ENCODE results near the gene AAK1. TPM values are rescaled to one million over a fixed set of nuclear protein-coding genes. Genes with fewer than 3 reads are reported as not detected.

AAK1 gene
- total and polyA plus RNA-seq, 10 of the 15 experiments (the other 5 are each of a cell fraction or from before 2014, with no cell fraction given) = 2.9 to 41.4 (median 17.5) TPM

DNA sequence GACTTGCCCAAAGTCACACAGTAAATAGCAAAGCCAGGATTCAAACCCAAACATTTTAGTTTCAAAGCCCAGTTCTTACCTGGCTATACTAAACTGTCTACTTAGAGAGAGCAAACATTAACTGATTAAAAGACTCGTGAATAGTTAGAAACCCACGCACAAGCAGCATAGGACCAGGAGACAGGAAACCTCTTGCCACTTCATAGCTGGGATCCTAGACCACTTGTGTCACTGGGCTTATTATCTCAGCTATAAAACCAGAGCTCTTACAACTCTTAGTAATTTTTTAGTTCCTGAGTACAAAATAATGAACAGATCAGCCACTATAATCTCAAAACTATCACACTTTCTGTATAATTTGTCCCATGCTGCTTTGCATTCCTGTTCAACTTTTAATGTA, 2.4 kb upstream of the AAK1 start:
- ChIA-PET POLR2A (interaction anchor here (0.8 to 3.1 kb wide), 7 partner anchors 33 to 258 kb away, joined by 3 to 12 read pairs (median 5); partner anchors contain the start of gene NFU1), SMC1A (ENCODE audit: uncharacterized antibody, unreplicated experiment) (interaction anchor here (0.9 to 4.5 kb wide), 19 partner anchors 12 to 265 kb away, joined by 3 to 25 read pairs (median 7); no protein-coding TSS in a partner anchor), RAD21 (ENCODE audit: unreplicated experiment) (interaction anchor here (0.7 to 4.5 kb wide), 15 partner anchors 9 to 423 kb away, joined by 3 to 28 read pairs (median 4); no protein-coding TSS in a partner anchor), CTCF (interaction anchor here (0.5 to 4.3 kb wide), 12 partner anchors 8 to 425 kb away, joined by 3 to 44 read pairs (median 4); no protein-coding TSS in a partner anchor)
- intact Hi-C loops (cut with micrococcal nuclease; ENCODE audit: unreplicated experiment) (loop anchor here (2.0 to 10.0 kb wide), 4 partner anchors 69 to 1271 kb away; partner anchors contain the start of genes GFPT1 and GMCL1), in situ Hi-C loops (cut with MboI) (no loop called here)
- H3K9me3 ChIP-seq (replicated peaks; ENCODE audit: control insufficient read depth, insufficient read depth, low read length) = peaks cover 2% of the 10 kb centered on the region; the same call in 1 of the 3 replicates
- DNase-seq (ENCODE audit: low read depth, low spot score) (no peak), ATAC-seq (no peak), FAIRE-seq (no peak)
- TF ChIP-seq NFIC (IDR thresholded peaks at IDR 0.05; ENCODE audit: low read depth, low read length) (no peak), SREBF1 (IDR thresholded peaks at IDR 0.05; ENCODE audit: low read length) (no peak), MEF2B (IDR thresholded peaks at IDR 0.05; ENCODE audit: partially characterized antibody, poor library complexity, severe bottlenecking) (no peak), RELA (IDR thresholded peaks at IDR 0.05; ENCODE audit: borderline replicate concordance, partially characterized antibody) (no peak), BCL11A (IDR thresholded peaks at IDR 0.05; ENCODE audit: low read depth, low read length) (no peak), ASH2L (IDR thresholded peaks at IDR 0.05; ENCODE audit: borderline replicate concordance, low read depth) (no peak), NFXL1 (IDR thresholded peaks at IDR 0.05; ENCODE audit: borderline replicate concordance) (no peak)
- TF ChIP-seq, protein P1, sequence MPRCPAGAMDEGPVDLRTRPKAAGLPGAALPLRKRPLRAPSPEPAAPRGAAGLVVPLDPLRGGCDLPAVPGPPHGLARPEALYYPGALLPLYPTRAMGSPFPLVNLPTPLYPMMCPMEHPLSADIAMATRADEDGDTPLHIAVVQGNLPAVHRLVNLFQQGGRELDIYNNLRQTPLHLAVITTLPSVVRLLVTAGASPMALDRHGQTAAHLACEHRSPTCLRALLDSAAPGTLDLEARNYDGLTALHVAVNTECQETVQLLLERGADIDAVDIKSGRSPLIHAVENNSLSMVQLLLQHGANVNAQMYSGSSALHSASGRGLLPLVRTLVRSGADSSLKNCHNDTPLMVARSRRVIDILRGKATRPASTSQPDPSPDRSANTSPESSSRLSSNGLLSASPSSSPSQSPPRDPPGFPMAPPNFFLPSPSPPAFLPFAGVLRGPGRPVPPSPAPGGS (IDR thresholded peaks at IDR 0.05; ENCODE audit: borderline replicate concordance, insufficient read depth, low read depth, low read length, poor library complexity, severe bottlenecking) = no peak
- no peaks in the 10 kb centered on the region for H4K20me1 ChIP-seq (ENCODE audit: control insufficient read depth, insufficient read depth)
- H3K27me3 ChIP-seq (replicated peaks in 1 of 2; ENCODE audit: control insufficient read depth in 2 of 2, insufficient read depth in 2 of 2, low read length in 1 of 2) = no peaks in the 10 kb centered on the region
- peaks cover 33% of the 10 kb centered on the region for H3K4me1 ChIP-seq (ENCODE audit: control insufficient read depth, insufficient read depth, low read length)
- H3K4me2 ChIP-seq (ENCODE audit: control insufficient read depth, insufficient read depth) = peak overlapping the region; percentile 94
- H3K9ac ChIP-seq (ENCODE audit: control insufficient read depth, insufficient read depth, low read length) = peak overlapping the region; percentile 89
- BruUV-seq (replicated peaks) = no TSS peak
- H3K36me3 ChIP-seq (ENCODE audit: control insufficient read depth in 2 of 2, insufficient read depth in 2 of 2, low read length in 1 of 2) = no peaks in the 10 kb centered on the region
- peak overlapping the region; percentile 94 for H3K27ac ChIP-seq (ENCODE audit: control insufficient read depth, insufficient read depth)
- H2AFZ ChIP-seq (ENCODE audit: control insufficient read depth, low read depth, low read length) = 0 out of 2 replicates have a peak overlapping the region, but pooled peaks have one; percentile 18
- WGBS (ENCODE audit: insufficient coverage, insufficient replicate concordance, low lambda C conversion rate, missing lambda C conversion rate) = 23% methylated on average over 2 of the region's 2 CpGs
- peaks cover 40% of the 10 kb centered on the region for H3K79me2 ChIP-seq (ENCODE audit: control insufficient read depth, insufficient read depth, low read length)
- H3K4me3 ChIP-seq = peak overlapping the region; percentile 85

Measured in GM12878 (cell line).